HepG2 (cell line): ENCODE data around the gene SIMC1. TPM values are rescaled to one million over a fixed set of nuclear protein-coding genes. Genes with fewer than 3 reads are reported as not detected.
A peak's percentile ranks its signal among the peaks of the same experiment; 100 is the strongest.

Experiments used
- EEA1 ChIP-seq: sonication (generic); formaldehyde crosslinking; IDR thresholded peaks from 2 replicates; pipeline ENCODE4 v1.5.1; 2020; ENCODE audit warnings: mild to moderate bottlenecking, missing genetic modification reagents, borderline replicate concordance
- GTF2F1 ChIP-seq: fragments of 150-350 bp; IDR thresholded peaks from 2 replicates; pipeline ENCODE4 v1.6.1; 2014; ENCODE audit warnings: low read length
- HMGA1 ChIP-seq: sonication (generic); formaldehyde crosslinking; conservative IDR thresholded peaks from 2 replicates; pipeline ENCODE4 v1.4.0; 2020; ENCODE audit warnings: missing genetic modification reagents
- HNF4A ChIP-seq: sonication (generic); formaldehyde crosslinking; IDR thresholded peaks from 2 replicates; pipeline ENCODE4 v1.4.0; 2020; ENCODE audit warnings: missing genetic modification reagents
- REL ChIP-seq: sonication (generic); formaldehyde crosslinking; conservative IDR thresholded peaks from 2 replicates; pipeline ENCODE4 v1.8.0; 2022; ENCODE audit warnings: mild to moderate bottlenecking, missing genetic modification reagents, moderate library complexity
- SMAD9 ChIP-seq: sonication (generic); formaldehyde crosslinking; IDR thresholded peaks from 2 replicates; pipeline ENCODE4 v1.5.1; 2020; ENCODE audit warnings: mild to moderate bottlenecking, missing genetic modification reagents
- ZBTB7B ChIP-seq: sonication (generic); formaldehyde crosslinking; IDR thresholded peaks from 2 replicates; pipeline ENCODE4 v1.4.0; 2020; ENCODE audit warnings: missing genetic modification reagents
- ZNF30 ChIP-seq: sonication (generic); formaldehyde crosslinking; IDR thresholded peaks from 2 replicates; pipeline ENCODE4 v1.5.0; 2020; ENCODE audit warnings: mild to moderate bottlenecking, missing genetic modification reagents
- ZNF749 ChIP-seq: sonication (generic); formaldehyde crosslinking; IDR thresholded peaks from 2 replicates; pipeline ENCODE4 v1.8.0; 2022; ENCODE audit warnings: mild to moderate bottlenecking, missing genetic modification reagents, moderate library complexity, borderline replicate concordance
- ZNF781 ChIP-seq: sonication (generic); formaldehyde crosslinking; IDR thresholded peaks from 2 replicates; pipeline ENCODE4 v1.5.1; 2020; ENCODE audit warnings: borderline replicate concordance, mild to moderate bottlenecking, missing genetic modification reagents; ENCODE audit errors: not compliant biosample characterization
- ZNF841 ChIP-seq: sonication (generic); formaldehyde crosslinking; IDR thresholded peaks from 2 replicates; pipeline ENCODE4 v1.8.1; 2023; ENCODE audit warnings: missing genetic modification reagents, borderline replicate concordance
- ZNF891 ChIP-seq: sonication (generic); formaldehyde crosslinking; IDR thresholded peaks from 2 replicates; pipeline ENCODE4 v1.5.0; 2020; ENCODE audit warnings: mild to moderate bottlenecking, missing genetic modification reagents
- polyA plus RNA-seq, 8 experiments: library from polyadenylated mRNA; depleted of rRNA in 3 of 8; stranded (reverse) in 7 of 8; unstranded in 1 of 8; fragments of >200 nt; fragmentation: Illumina TruSeq in 4 of 8; extraction: Trizol in 4 of 8; gene quantifications; 2 replicates each; pipeline versions ENCODE4 v1.2.1 to v1.2.3, GENCODE V29; 2011 to 2016; ENCODE audit warnings: low read depth in 4 of 8, missing spikeins in 1 of 8, mixed read lengths in 1 of 8; ENCODE audit not compliant: insufficient read depth in 1 of 8
- total RNA-seq, 5 experiments: library from RNA; depleted of rRNA; stranded (reverse); fragments of >200 nt; fragmentation: Illumina TruSeq; extraction: Trizol; gene quantifications; 2 replicates each; pipeline ENCODE4 v1.2.3, GENCODE V29; 2016; ENCODE audit warnings: low read depth in 1 of 5
- TF ChIP-seq, protein P1 (sequence below): sonication (generic); formaldehyde crosslinking; IDR thresholded peaks from 2 replicates; pipeline ENCODE4 v1.4.0; 2020; ENCODE audit warnings: mild to moderate bottlenecking, low read depth, missing genetic modification reagents
- TF ChIP-seq, protein P2 (sequence below): sonication (generic); formaldehyde crosslinking; IDR thresholded peaks from 2 replicates; pipeline ENCODE4 v1.9.0; 2021; ENCODE audit warnings: mild to moderate bottlenecking, missing genetic modification reagents
- TF ChIP-seq, protein P3 (sequence below): sonication (generic); formaldehyde crosslinking; IDR thresholded peaks from 2 replicates; pipeline ENCODE4 v1.8.1; 2023; ENCODE audit warnings: mild to moderate bottlenecking, moderate library complexity, missing genetic modification reagents
- TF ChIP-seq, protein P4 (sequence below): sonication (generic); formaldehyde crosslinking; IDR thresholded peaks from 2 replicates; pipeline ENCODE4 v1.5.1; 2020; ENCODE audit warnings: mild to moderate bottlenecking, moderate library complexity, missing genetic modification reagents
- TF ChIP-seq, protein P5 (sequence below): sonication (generic); formaldehyde crosslinking; IDR thresholded peaks from 2 replicates; pipeline ENCODE4 v1.8.0; 2023; ENCODE audit warnings: mild to moderate bottlenecking, missing genetic modification reagents

SIMC1 gene
- total and polyA plus RNA-seq, 2 of the 13 experiments (the other 11 are each of a cell fraction or from before 2014, with no cell fraction given), result 5.4 to 6.8 TPM

DNA sequence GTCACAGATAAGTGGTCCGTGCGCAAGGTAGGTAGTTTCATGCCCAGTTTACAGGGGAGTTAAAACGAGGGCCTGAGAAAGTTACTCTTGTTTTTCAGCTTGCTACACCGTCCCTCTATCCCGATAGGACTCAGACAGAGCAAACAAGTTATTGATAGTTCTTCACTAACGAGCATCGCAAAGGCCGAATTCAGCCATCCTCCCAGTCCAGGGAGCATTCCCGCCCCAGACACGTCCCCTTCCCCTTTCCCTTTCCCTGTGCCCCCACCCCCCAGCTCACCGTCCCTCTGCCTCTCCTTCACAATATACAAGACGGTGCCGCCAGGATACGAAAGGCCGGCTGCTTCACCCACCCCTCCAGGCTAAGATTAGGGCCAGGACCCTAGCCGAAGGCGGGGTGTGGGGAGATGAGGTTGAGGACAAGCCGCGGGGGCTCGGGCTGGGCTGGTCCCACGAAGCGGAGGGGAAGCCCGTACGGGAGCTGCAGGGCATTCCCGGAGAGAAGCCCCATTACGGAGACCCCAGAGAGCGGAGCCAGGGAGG lies 122.7 kb downstream of the SIMC1 start (continued):
- TF ChIP-seq, protein P1, sequence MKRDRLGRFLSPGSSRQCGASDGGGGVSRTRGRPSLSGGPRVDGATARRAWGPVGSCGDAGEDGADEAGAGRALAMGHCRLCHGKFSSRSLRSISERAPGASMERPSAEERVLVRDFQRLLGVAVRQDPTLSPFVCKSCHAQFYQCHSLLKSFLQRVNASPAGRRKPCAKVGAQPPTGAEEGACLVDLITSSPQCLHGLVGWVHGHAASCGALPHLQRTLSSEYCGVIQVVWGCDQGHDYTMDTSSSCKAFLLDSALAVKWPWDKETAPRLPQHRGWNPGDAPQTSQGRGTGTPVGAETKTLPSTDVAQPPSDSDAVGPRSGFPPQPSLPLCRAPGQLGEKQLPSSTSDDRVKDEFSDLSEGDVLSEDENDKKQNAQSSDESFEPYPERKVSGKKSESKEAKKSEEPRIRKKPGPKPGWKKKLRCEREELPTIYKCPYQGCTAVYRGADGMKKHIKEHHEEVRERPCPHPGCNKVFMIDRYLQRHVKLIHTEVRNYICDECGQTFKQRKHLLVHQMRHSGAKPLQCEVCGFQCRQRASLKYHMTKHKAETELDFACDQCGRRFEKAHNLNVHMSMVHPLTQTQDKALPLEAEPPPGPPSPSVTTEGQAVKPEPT (CRISPR knock-in tag), result 0 out of 2 replicates have a peak, but pooled peaks have one; percentile 11
- 0 out of 2 replicates have a peak, but pooled peaks have one; percentile 2 for TF ChIP-seq REL (CRISPR knock-in tag)
- 0 out of 2 replicates have a peak, but pooled peaks have one; percentile 26 for TF ChIP-seq EEA1 (CRISPR knock-in tag)
- no peak for TF ChIP-seq ZBTB7B (CRISPR knock-in tag)
- no peak for TF ChIP-seq ZNF749 (CRISPR knock-in tag)
- no peak for TF ChIP-seq HMGA1 (CRISPR knock-in tag)
- TF ChIP-seq SMAD9 (CRISPR knock-in tag), result no peak
- TF ChIP-seq, protein P2, sequence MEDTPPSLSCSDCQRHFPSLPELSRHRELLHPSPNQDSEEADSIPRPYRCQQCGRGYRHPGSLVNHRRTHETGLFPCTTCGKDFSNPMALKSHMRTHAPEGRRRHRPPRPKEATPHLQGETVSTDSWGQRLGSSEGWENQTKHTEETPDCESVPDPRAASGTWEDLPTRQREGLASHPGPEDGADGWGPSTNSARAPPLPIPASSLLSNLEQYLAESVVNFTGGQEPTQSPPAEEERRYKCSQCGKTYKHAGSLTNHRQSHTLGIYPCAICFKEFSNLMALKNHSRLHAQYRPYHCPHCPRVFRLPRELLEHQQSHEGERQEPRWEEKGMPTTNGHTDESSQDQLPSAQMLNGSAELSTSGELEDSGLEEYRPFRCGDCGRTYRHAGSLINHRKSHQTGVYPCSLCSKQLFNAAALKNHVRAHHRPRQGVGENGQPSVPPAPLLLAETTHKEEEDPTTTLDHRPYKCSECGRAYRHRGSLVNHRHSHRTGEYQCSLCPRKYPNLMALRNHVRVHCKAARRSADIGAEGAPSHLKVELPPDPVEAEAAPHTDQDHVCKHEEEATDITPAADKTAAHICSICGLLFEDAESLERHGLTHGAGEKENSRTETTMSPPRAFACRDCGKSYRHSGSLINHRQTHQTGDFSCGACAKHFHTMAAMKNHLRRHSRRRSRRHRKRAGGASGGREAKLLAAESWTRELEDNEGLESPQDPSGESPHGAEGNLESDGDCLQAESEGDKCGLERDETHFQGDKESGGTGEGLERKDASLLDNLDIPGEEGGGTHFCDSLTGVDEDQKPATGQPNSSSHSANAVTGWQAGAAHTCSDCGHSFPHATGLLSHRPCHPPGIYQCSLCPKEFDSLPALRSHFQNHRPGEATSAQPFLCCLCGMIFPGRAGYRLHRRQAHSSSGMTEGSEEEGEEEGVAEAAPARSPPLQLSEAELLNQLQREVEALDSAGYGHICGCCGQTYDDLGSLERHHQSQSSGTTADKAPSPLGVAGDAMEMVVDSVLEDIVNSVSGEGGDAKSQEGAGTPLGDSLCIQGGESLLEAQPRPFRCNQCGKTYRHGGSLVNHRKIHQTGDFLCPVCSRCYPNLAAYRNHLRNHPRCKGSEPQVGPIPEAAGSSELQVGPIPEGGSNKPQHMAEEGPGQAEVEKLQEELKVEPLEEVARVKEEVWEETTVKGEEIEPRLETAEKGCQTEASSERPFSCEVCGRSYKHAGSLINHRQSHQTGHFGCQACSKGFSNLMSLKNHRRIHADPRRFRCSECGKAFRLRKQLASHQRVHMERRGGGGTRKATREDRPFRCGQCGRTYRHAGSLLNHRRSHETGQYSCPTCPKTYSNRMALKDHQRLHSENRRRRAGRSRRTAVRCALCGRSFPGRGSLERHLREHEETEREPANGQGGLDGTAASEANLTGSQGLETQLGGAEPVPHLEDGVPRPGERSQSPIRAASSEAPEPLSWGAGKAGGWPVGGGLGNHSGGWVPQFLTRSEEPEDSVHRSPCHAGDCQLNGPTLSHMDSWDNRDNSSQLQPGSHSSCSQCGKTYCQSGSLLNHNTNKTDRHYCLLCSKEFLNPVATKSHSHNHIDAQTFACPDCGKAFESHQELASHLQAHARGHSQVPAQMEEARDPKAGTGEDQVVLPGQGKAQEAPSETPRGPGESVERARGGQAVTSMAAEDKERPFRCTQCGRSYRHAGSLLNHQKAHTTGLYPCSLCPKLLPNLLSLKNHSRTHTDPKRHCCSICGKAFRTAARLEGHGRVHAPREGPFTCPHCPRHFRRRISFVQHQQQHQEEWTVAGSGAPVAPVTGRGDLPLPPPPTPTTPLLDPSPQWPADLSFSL (CRISPR knock-in tag), result no peak
- peak; percentile 14; the same call in 1 of the 2 replicates for TF ChIP-seq ZNF891 (CRISPR knock-in tag)
- TF ChIP-seq ZNF781 (CRISPR knock-in tag), result no peak
- TF ChIP-seq, protein P3, sequence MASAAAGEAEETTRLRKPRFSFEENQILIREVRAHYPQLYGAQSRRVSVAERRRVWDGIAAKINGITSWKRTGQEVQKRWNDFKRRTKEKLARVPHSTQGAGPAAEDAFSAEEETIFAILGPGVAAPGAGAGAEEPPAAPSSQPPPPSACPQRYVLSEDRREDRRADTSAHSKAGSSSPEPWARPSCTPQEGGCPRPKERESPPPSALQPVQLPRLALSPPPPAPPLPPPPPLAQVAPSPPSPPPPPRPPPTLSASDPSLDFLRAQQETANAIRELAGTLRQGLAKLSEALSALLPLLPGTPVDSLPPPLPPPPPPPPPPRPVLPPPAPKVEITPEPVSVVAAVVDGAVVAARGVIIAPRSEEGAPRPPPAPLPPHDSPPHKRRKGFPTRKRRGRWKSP (CRISPR knock-in tag), result 0 out of 2 replicates have a peak, but pooled peaks have one; percentile 8
- no peak for TF ChIP-seq ZNF841 (CRISPR knock-in tag)
- TF ChIP-seq ZNF30 (CRISPR knock-in tag), result 0 out of 2 replicates have a peak, but pooled peaks have one; percentile 15
- TF ChIP-seq, protein P4, sequence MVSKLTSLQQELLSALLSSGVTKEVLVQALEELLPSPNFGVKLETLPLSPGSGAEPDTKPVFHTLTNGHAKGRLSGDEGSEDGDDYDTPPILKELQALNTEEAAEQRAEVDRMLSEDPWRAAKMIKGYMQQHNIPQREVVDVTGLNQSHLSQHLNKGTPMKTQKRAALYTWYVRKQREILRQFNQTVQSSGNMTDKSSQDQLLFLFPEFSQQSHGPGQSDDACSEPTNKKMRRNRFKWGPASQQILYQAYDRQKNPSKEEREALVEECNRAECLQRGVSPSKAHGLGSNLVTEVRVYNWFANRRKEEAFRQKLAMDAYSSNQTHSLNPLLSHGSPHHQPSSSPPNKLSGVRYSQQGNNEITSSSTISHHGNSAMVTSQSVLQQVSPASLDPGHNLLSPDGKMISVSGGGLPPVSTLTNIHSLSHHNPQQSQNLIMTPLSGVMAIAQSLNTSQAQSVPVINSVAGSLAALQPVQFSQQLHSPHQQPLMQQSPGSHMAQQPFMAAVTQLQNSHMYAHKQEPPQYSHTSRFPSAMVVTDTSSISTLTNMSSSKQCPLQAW (CRISPR knock-in tag), result 0 out of 2 replicates have a peak, but pooled peaks have one; percentile 1
- TF ChIP-seq HNF4A (CRISPR knock-in tag), result no peak
- no peak for TF ChIP-seq GTF2F1
- TF ChIP-seq, protein P5, sequence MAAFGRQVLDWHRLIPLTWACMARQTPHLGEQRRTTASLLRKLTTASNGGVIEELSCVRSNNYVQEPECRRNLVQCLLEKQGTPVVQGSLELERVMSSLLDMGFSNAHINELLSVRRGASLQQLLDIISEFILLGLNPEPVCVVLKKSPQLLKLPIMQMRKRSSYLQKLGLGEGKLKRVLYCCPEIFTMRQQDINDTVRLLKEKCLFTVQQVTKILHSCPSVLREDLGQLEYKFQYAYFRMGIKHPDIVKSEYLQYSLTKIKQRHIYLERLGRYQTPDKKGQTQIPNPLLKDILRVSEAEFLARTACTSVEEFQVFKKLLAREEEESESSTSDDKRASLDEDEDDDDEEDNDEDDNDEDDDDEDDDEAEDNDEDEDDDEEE (CRISPR knock-in tag), result 0 out of 2 replicates have a peak, but pooled peaks have one; percentile 11
